ENCODE measurements around the gene IL12B.

IL12B gene

DNA sequence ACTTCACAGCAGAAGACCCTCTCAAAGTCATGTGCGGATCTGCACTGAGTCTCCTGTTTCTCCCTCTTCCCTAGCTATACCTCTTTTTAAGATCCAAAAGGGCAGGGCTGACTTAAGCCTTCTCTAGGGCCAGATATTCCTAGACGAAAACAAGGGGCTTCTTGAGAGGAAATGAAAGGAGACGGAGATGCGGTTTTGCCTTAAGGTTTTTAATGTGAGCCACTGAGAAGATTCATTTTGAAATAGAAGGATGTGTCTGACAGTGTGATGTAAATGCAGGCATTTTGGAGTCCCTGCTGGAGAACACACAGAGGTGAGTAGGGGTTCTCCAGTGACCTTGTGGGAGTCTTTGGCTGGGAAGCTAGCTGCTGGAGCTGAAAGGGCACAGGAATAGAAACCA lies 15.6 kb upstream of the IL12B start:
- no peak for DNase-seq
- no peak overlapping the region for H3K27ac ChIP-seq (ENCODE audit: insufficient read depth, low read length, poor library complexity, severe bottlenecking)

GRCh38 chr5:159345336-159345735 lies 15.0 kb upstream of the IL12B start:
- DNase-seq, result no peak
- Histone ChIP-seq H3K27ac (ENCODE audit: insufficient read depth, low read length, poor library complexity, severe bottlenecking) (no peak overlapping the region), H3K36me3 (ENCODE audit: control insufficient read depth, insufficient read depth, low read length) (no peaks in the 10 kb centered on the region), H3K4me1 (ENCODE audit: control insufficient read depth, insufficient read depth, low read length, poor library complexity, severe bottlenecking) (peaks cover 15% of the 10 kb centered on the region), H3K9me3 (ENCODE audit: control insufficient read depth, low read length) (no peaks in the 10 kb centered on the region), H3K27me3 (replicated peaks; ENCODE audit: control insufficient read depth, insufficient read depth, low read length, poor library complexity, severe bottlenecking) (no peaks in the 10 kb centered on the region), H3K4me3 (ENCODE audit: insufficient read depth, low read depth, low read length, poor library complexity, severe bottlenecking) (no peak overlapping the region)

More for the DNA sequence above, 15.6 kb upstream of the IL12B start:
- H3K36me3 ChIP-seq (ENCODE audit: control insufficient read depth, insufficient read depth, low read length), result no peaks in the 10 kb centered on the region
- H3K4me3 ChIP-seq (ENCODE audit: insufficient read depth, low read depth, low read length, poor library complexity, severe bottlenecking), result no peak overlapping the region
- no peaks in the 10 kb centered on the region for H3K9me3 ChIP-seq (ENCODE audit: control insufficient read depth, low read length)
- H3K4me1 ChIP-seq (ENCODE audit: control insufficient read depth, insufficient read depth, low read length, poor library complexity, severe bottlenecking), result peaks cover 12% of the 10 kb centered on the region
- H3K27me3 ChIP-seq (replicated peaks; ENCODE audit: control insufficient read depth, insufficient read depth, low read length, poor library complexity, severe bottlenecking), result no peaks in the 10 kb centered on the region

DNA sequence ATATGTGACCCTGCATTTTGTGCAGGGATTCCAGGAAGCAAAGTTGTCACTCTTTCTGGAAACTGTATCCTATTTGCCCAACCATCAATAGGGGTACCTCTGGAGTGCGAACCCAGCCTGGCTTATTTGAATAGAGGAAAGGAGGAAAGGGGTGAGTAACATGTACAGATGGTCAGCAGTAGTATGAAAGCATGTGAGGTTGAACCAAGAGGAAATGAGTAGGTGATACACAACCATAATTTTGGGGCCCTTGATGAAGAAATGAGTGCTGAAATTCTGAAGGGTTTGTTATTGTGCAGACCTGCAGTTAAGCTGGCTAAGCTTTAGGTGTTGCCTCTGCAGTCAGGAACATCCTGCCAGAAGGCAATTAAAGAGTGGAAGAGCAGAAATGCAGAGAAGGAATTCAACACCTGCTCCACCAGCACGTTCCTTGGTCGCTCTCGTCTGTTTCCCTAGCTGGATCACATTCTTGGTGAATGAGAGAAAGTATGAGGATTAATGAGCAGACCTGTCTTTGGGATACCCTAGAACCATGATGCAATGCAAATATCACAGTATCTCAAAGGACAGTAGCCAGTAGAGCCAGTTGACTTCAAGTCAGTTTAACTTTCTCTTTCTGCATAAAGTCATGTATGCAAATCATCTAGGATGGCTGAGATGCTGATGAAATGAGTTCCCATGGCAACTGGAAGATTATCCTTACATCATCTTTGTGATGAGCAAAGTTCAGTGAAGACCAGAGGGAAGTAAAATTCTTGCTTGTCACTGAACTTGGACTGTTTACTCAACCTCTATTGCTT lies 13.2 kb upstream of the IL12B start:
- H3K9me3 ChIP-seq (ENCODE audit: control insufficient read depth, low read length), result no peaks in the 10 kb centered on the region
- no peak overlapping the region for H3K4me3 ChIP-seq (ENCODE audit: insufficient read depth, low read depth, low read length, poor library complexity, severe bottlenecking)
- H3K4me1 ChIP-seq (ENCODE audit: control insufficient read depth, insufficient read depth, low read length, poor library complexity, severe bottlenecking), result peaks cover 16% of the 10 kb centered on the region
- DNase-seq, result no peak
- H3K27ac ChIP-seq (ENCODE audit: insufficient read depth, low read length, poor library complexity, severe bottlenecking), result no peak overlapping the region
- no peaks in the 10 kb centered on the region for H3K36me3 ChIP-seq (ENCODE audit: control insufficient read depth, insufficient read depth, low read length)
- no peaks in the 10 kb centered on the region for H3K27me3 ChIP-seq (replicated peaks; ENCODE audit: control insufficient read depth, insufficient read depth, low read length, poor library complexity, severe bottlenecking)

- peaks cover 22% of the 10 kb centered on the region for H3K4me1 ChIP-seq (ENCODE audit: control insufficient read depth, insufficient read depth, low read length, poor library complexity, severe bottlenecking)
- no peak for DNase-seq
- no peaks in the 10 kb centered on the region for H3K9me3 ChIP-seq (ENCODE audit: control insufficient read depth, low read length)
- H3K27ac ChIP-seq (ENCODE audit: insufficient read depth, low read length, poor library complexity, severe bottlenecking), result no peak overlapping the region
- H3K27me3 ChIP-seq (replicated peaks; ENCODE audit: control insufficient read depth, insufficient read depth, low read length, poor library complexity, severe bottlenecking), result no peaks in the 10 kb centered on the region
- H3K36me3 ChIP-seq (ENCODE audit: control insufficient read depth, insufficient read depth, low read length), result no peaks in the 10 kb centered on the region
- no peak overlapping the region for H3K4me3 ChIP-seq (ENCODE audit: insufficient read depth, low read depth, low read length, poor library complexity, severe bottlenecking)
Observed at GRCh38 chr5:159342840-159343239, 12.6 kb upstream of the IL12B start.

DNA sequence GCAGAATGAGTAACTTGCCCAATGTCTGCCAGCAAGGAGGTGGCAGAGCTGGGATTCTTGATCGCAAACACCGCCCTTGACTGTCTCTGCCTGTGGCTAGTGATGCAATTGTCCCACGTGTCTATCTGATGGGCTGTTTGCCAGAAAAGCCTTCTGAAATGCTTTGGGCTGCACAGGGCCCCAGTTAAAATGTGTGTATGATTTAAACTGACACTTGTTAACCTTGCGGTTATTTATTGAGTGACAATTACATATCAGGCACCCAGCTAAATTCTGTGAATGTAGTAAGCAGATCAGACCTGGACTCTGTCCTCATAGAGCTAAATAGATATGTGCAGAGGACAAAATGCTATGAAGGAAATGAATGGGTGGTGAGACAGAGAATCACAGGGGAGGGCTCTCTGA lies 11.6 kb upstream of the IL12B start:
- DNase-seq, result peak; percentile 58 to 64 (median 60)
- no peak overlapping the region for H3K27ac ChIP-seq (ENCODE audit: insufficient read depth, low read length, poor library complexity, severe bottlenecking)
- no peaks in the 10 kb centered on the region for H3K27me3 ChIP-seq (replicated peaks; ENCODE audit: control insufficient read depth, insufficient read depth, low read length, poor library complexity, severe bottlenecking)
- peaks cover 32% of the 10 kb centered on the region for H3K4me1 ChIP-seq (ENCODE audit: control insufficient read depth, insufficient read depth, low read length, poor library complexity, severe bottlenecking)
- H3K36me3 ChIP-seq (ENCODE audit: control insufficient read depth, insufficient read depth, low read length), result no peaks in the 10 kb centered on the region
- H3K9me3 ChIP-seq (ENCODE audit: control insufficient read depth, low read length), result no peaks in the 10 kb centered on the region
- no peak overlapping the region for H3K4me3 ChIP-seq (ENCODE audit: insufficient read depth, low read depth, low read length, poor library complexity, severe bottlenecking)

DNA sequence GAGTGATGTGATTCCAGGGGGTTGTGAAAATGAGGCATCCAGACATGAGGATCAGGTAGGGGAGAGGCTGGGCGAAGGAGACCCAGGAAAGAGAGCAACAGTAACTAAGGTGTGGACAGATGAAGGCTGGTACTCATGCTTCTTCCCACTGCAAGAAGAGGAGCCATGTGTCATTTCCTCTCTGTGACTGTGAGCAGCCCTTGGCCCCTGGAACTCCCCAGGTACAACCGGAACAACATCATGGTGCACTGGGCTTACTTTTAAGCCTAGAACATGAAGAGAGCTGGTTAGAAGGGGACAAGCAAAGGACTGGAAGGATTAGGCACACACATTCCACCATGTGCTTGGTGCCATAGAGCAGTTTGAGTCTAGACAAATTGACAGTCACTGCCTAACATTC lies 10.9 kb upstream of the IL12B start:
- no peak overlapping the region for H3K27ac ChIP-seq (ENCODE audit: insufficient read depth, low read length, poor library complexity, severe bottlenecking)
- DNase-seq, result peak in 1 of 3 donors; percentile 4
- no peaks in the 10 kb centered on the region for H3K36me3 ChIP-seq (ENCODE audit: control insufficient read depth, insufficient read depth, low read length)
- H3K27me3 ChIP-seq (replicated peaks; ENCODE audit: control insufficient read depth, insufficient read depth, low read length, poor library complexity, severe bottlenecking), result no peaks in the 10 kb centered on the region
- H3K4me3 ChIP-seq (ENCODE audit: insufficient read depth, low read depth, low read length, poor library complexity, severe bottlenecking), result no peak overlapping the region
- H3K4me1 ChIP-seq (ENCODE audit: control insufficient read depth, insufficient read depth, low read length, poor library complexity, severe bottlenecking), result peaks cover 32% of the 10 kb centered on the region
- H3K9me3 ChIP-seq (ENCODE audit: control insufficient read depth, low read length), result no peaks in the 10 kb centered on the region

DNA sequence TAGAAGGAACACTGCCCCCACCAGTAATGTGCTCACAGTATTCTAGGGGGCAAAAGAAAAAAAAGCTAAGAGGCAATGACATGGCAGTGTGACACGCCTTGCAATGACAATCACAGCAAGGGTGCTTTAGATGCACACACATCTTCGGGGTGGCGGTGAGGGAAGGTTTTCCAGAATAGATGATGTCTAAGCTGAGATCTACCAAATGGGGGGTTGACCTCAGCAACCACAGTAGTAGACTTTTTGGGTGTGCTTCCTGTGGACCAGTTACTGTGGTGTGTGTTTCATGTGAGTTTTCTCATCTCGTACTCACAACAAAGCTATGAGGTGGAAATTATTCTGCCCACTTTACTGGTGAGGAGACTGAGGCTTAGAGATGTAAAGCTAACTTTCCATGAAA lies 10.2 kb upstream of the IL12B start:
- Histone ChIP-seq H3K9me3 (ENCODE audit: control insufficient read depth, low read length) (no peaks in the 10 kb centered on the region), H3K36me3 (ENCODE audit: control insufficient read depth, insufficient read depth, low read length) (no peaks in the 10 kb centered on the region), H3K4me3 (ENCODE audit: insufficient read depth, low read depth, low read length, poor library complexity, severe bottlenecking) (no peak overlapping the region), H3K27ac (ENCODE audit: insufficient read depth, low read length, poor library complexity, severe bottlenecking) (no peak overlapping the region), H3K4me1 (ENCODE audit: control insufficient read depth, insufficient read depth, low read length, poor library complexity, severe bottlenecking) (peaks cover 32% of the 10 kb centered on the region), H3K27me3 (replicated peaks; ENCODE audit: control insufficient read depth, insufficient read depth, low read length, poor library complexity, severe bottlenecking) (no peaks in the 10 kb centered on the region)
- peak in 1 of 3 donors; percentile 19 for DNase-seq

- Histone ChIP-seq H3K4me1 (ENCODE audit: control insufficient read depth, insufficient read depth, low read length, poor library complexity, severe bottlenecking) (peaks cover 32% of the 10 kb centered on the region), H3K27me3 (replicated peaks; ENCODE audit: control insufficient read depth, insufficient read depth, low read length, poor library complexity, severe bottlenecking) (no peaks in the 10 kb centered on the region), H3K36me3 (ENCODE audit: control insufficient read depth, insufficient read depth, low read length) (no peaks in the 10 kb centered on the region), H3K9me3 (ENCODE audit: control insufficient read depth, low read length) (no peaks in the 10 kb centered on the region), H3K4me3 (ENCODE audit: insufficient read depth, low read depth, low read length, poor library complexity, severe bottlenecking) (no peak overlapping the region), H3K27ac (ENCODE audit: insufficient read depth, low read length, poor library complexity, severe bottlenecking) (no peak overlapping the region)
- DNase-seq, result no peak
Observed at GRCh38 chr5:159339460-159339859, 9.2 kb upstream of the IL12B start.

DNA sequence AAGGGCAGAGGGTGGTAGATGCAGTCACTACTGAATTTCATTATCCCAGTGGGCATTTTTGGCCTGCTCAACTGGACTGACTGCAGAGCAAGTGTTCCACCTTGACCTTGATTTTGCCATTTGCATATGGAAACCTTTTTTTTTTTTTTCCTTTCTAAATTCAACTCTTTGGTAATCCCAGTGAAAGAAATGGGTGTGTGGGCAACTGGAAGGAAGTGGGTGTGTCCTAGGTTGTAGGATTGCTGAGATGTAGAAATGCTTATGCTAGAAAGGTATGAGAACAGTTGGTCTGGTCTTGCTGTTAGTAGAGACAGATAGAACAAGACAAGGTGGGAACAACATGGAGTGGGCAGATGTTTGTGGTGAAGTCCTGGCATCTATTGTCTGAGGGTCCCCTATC lies 7.8 kb upstream of the IL12B start:
- Histone ChIP-seq H3K9me3 (ENCODE audit: control insufficient read depth, low read length) (no peaks in the 10 kb centered on the region), H3K36me3 (ENCODE audit: control insufficient read depth, insufficient read depth, low read length) (no peaks in the 10 kb centered on the region), H3K4me1 (ENCODE audit: control insufficient read depth, insufficient read depth, low read length, poor library complexity, severe bottlenecking) (peaks cover 32% of the 10 kb centered on the region), H3K27ac (ENCODE audit: insufficient read depth, low read length, poor library complexity, severe bottlenecking) (peak overlapping the region; percentile 31), H3K27me3 (replicated peaks; ENCODE audit: control insufficient read depth, insufficient read depth, low read length, poor library complexity, severe bottlenecking) (no peaks in the 10 kb centered on the region), H3K4me3 (ENCODE audit: insufficient read depth, low read depth, low read length, poor library complexity, severe bottlenecking) (no peak overlapping the region)
- DNase-seq, result no peak

GRCh38 chr5:159337016-159337955 lies 7.0 kb upstream of the IL12B start:
- H3K36me3 ChIP-seq (ENCODE audit: control insufficient read depth, insufficient read depth, low read length), result no peaks in the 10 kb centered on the region
- H3K4me3 ChIP-seq (ENCODE audit: insufficient read depth, low read depth, low read length, poor library complexity, severe bottlenecking), result no peak overlapping the region
- peaks cover 29% of the 10 kb centered on the region for H3K4me1 ChIP-seq (ENCODE audit: control insufficient read depth, insufficient read depth, low read length, poor library complexity, severe bottlenecking)
- H3K27ac ChIP-seq (ENCODE audit: insufficient read depth, low read length, poor library complexity, severe bottlenecking), result no peak overlapping the region
- peak; percentile 24 to 44 (median 26) for DNase-seq
- no peaks in the 10 kb centered on the region for H3K9me3 ChIP-seq (ENCODE audit: control insufficient read depth, low read length)
- no peaks in the 10 kb centered on the region for H3K27me3 ChIP-seq (replicated peaks; ENCODE audit: control insufficient read depth, insufficient read depth, low read length, poor library complexity, severe bottlenecking)
